SK-N-MC (cell line): Measurements from ENCODE around the gene FLG.

Experiments
- EZH2 ChIP-seq: fragments of 200-600 bp; sonication (generic); IDR thresholded peaks from one replicate; pipeline ENCODE4 v1.6.1; 2017; ENCODE audit warnings: antibody characterized with exemption
- POLR2AphosphoS5 ChIP-seq: IDR thresholded peaks from 2 replicates; pipeline ENCODE4 v1.6.1; 2012; ENCODE audit warnings: mild to moderate bottlenecking, low read depth, low read length, borderline replicate concordance

DNA sequence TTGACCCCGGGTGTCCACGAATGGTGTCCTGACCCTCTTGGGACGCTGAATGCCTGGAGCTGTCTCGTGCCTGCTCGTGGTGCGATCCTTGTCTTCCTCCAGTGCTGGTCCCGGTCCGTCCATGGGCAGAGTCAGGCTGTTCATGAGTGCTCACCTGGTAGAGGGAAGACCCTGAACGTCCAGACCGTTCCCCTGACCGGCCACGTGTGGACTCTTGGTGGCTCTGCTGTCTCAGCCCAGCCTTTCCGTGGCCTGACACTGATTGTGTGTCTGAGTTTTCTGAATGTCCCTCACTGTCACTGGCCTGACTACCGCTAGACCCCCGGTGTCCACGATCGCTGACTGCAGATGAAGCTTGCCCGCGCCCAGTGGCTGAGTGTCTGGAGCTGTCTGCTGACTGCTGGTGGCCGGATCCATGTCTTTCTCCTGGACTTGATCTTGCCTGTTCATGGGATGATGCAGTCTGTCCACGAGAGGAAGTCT is 11.7 kb downstream of the FLG start:
- TF ChIP-seq POLR2AphosphoS5 = no peak
- TF ChIP-seq EZH2 = no peak
